ENCODE measurements around the gene TLR9.

Gene TLR9

GRCh38 chr3:52211268-52211891 lies 14.1 kb downstream of the TLR9 start:
- Histone ChIP-seq H3K27me3 (ENCODE audit: insufficient read depth, insufficient read length) (no peaks in the 10 kb centered on the region), H3K36me3 (ENCODE audit: insufficient read depth, insufficient read length, low read length) (peaks cover 92% of the 10 kb centered on the region), H3K4me1 (ENCODE audit: insufficient read depth, insufficient read length) (no peaks in the 10 kb centered on the region), H3K4me3 (ENCODE audit: insufficient read length, low read depth) (no peak overlapping the region), H3K9me3 (ENCODE audit: insufficient read depth, low read length) (no peaks in the 10 kb centered on the region), H3K9ac (ENCODE audit: insufficient read length, low read depth) (no peak overlapping the region)
- no peak for TF ChIP-seq YY1 (IDR thresholded peaks at IDR 0.05; ENCODE audit: insufficient read depth, insufficient read length)
- DNase-seq (ENCODE audit: low read depth, low spot score): no peak

GRCh38 chr3:52210550-52211046 lies 14.8 kb downstream of the TLR9 start:
- Histone ChIP-seq H3K9me3 (ENCODE audit: insufficient read depth, low read length) (no peaks in the 10 kb centered on the region), H3K9ac (ENCODE audit: insufficient read length, low read depth) (no peak overlapping the region), H3K36me3 (ENCODE audit: insufficient read depth, insufficient read length, low read length) (peaks cover 94% of the 10 kb centered on the region), H3K4me3 (ENCODE audit: insufficient read length, low read depth) (no peak overlapping the region), H3K4me1 (ENCODE audit: insufficient read depth, insufficient read length) (no peaks in the 10 kb centered on the region), H3K27me3 (ENCODE audit: insufficient read depth, insufficient read length) (no peaks in the 10 kb centered on the region)
- DNase-seq (ENCODE audit: low read depth, low spot score): no peak
- no peak for TF ChIP-seq ZNF274 (IDR thresholded peaks at IDR 0.05; ENCODE audit: low read depth, low read length)
- TF ChIP-seq YY1 (IDR thresholded peaks at IDR 0.05; ENCODE audit: insufficient read depth, insufficient read length): no peak
- TF ChIP-seq SUZ12 (IDR thresholded peaks at IDR 0.05; ENCODE audit: extremely low read depth, insufficient read depth, insufficient read length): no peak

GRCh38 chr3:52210037-52210436 lies 15.4 kb downstream of the TLR9 start:
- Histone ChIP-seq H3K9ac (ENCODE audit: insufficient read length, low read depth) (no peak overlapping the region), H3K27me3 (ENCODE audit: insufficient read depth, insufficient read length) (no peaks in the 10 kb centered on the region), H3K36me3 (ENCODE audit: insufficient read depth, insufficient read length, low read length) (peaks cover 94% of the 10 kb centered on the region), H3K4me1 (ENCODE audit: insufficient read depth, insufficient read length) (no peaks in the 10 kb centered on the region), H3K4me3 (ENCODE audit: insufficient read length, low read depth) (no peak overlapping the region), H3K9me3 (ENCODE audit: insufficient read depth, low read length) (no peaks in the 10 kb centered on the region)
- DNase-seq (ENCODE audit: low read depth, low spot score): no peak
- no peak for TF ChIP-seq YY1 (IDR thresholded peaks at IDR 0.05; ENCODE audit: insufficient read depth, insufficient read length)
- TF ChIP-seq ZNF274 (IDR thresholded peaks at IDR 0.05; ENCODE audit: low read depth, low read length): no peak
- no peak for TF ChIP-seq SUZ12 (IDR thresholded peaks at IDR 0.05; ENCODE audit: extremely low read depth, insufficient read depth, insufficient read length)

- H3K36me3 ChIP-seq (ENCODE audit: insufficient read depth, insufficient read length, low read length): peaks cover 94% of the 10 kb centered on the region
- no peaks in the 10 kb centered on the region for H3K4me1 ChIP-seq (ENCODE audit: insufficient read depth, insufficient read length)
- TF ChIP-seq YY1 (IDR thresholded peaks at IDR 0.05; ENCODE audit: insufficient read depth, insufficient read length) (no peak), SUZ12 (IDR thresholded peaks at IDR 0.05; ENCODE audit: extremely low read depth, insufficient read depth, insufficient read length) (no peak), ZNF274 (IDR thresholded peaks at IDR 0.05; ENCODE audit: low read depth, low read length) (no peak)
- no peak for DNase-seq (ENCODE audit: low read depth, low spot score)
- no peak overlapping the region for H3K9ac ChIP-seq (ENCODE audit: insufficient read length, low read depth)
- no peaks in the 10 kb centered on the region for H3K27me3 ChIP-seq (ENCODE audit: insufficient read depth, insufficient read length)
- H3K4me3 ChIP-seq (ENCODE audit: insufficient read length, low read depth): no peak overlapping the region
- H3K9me3 ChIP-seq (ENCODE audit: insufficient read depth, low read length): no peaks in the 10 kb centered on the region
Measured at GRCh38 chr3:52208556-52208955, 16.9 kb downstream of the TLR9 start.

- Histone ChIP-seq H3K9ac (ENCODE audit: insufficient read length, low read depth) (no peak overlapping the region), H3K4me1 (ENCODE audit: insufficient read depth, insufficient read length) (no peaks in the 10 kb centered on the region), H3K4me3 (ENCODE audit: insufficient read length, low read depth) (no peak overlapping the region), H3K9me3 (ENCODE audit: insufficient read depth, low read length) (no peaks in the 10 kb centered on the region), H3K27me3 (ENCODE audit: insufficient read depth, insufficient read length) (no peaks in the 10 kb centered on the region), H3K36me3 (ENCODE audit: insufficient read depth, insufficient read length, low read length) (peaks cover 93% of the 10 kb centered on the region)
- TF ChIP-seq SUZ12 (IDR thresholded peaks at IDR 0.05; ENCODE audit: extremely low read depth, insufficient read depth, insufficient read length) (no peak), YY1 (IDR thresholded peaks at IDR 0.05; ENCODE audit: insufficient read depth, insufficient read length) (no peak), ZNF274 (IDR thresholded peaks at IDR 0.05; ENCODE audit: low read depth, low read length) (no peak)
- DNase-seq (ENCODE audit: low read depth, low spot score): no peak
Measured at GRCh38 chr3:52205727-52206372, 19.6 kb downstream of the TLR9 start.

DNA sequence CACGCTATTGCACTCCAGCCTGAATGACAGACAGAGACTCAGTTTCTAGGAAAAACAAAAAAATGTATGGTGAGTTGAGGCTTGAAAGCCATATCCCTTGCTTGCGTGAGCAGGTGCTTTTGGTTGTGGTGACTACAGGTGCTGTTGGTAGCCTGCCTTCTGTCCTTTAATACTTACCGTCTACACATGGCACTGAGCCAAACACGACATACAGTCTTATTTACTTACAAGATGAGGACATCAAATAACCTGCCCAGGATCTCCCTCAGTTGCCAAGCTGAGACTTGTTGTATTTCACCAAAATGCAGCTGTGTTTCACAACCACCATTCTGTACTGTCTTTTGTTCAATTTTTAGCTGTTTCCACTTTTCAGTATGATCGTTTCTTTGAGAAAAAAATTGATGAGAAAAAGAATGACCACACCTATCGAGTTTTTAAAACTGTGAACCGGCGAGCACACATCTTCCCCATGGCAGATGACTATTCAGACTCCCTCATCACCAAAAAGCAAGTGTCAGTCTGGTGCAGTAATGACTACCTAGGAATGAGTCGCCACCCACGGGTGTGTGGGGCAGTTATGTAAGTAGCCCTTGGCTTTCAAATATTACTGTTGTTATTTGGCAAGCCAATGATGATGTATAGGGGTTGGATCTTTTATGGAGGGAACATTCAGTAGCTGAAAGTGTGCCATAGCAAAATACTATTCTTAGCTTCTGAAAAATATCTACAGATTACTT lies 20.9 kb downstream of the TLR9 start:
- no peak overlapping the region for H3K9ac ChIP-seq (ENCODE audit: insufficient read length, low read depth)
- TF ChIP-seq SUZ12 (IDR thresholded peaks at IDR 0.05; ENCODE audit: extremely low read depth, insufficient read depth, insufficient read length) (no peak), ZNF274 (IDR thresholded peaks at IDR 0.05; ENCODE audit: low read depth, low read length) (no peak), YY1 (IDR thresholded peaks at IDR 0.05; ENCODE audit: insufficient read depth, insufficient read length) (no peak)
- no peak for DNase-seq (ENCODE audit: low read depth, low spot score)
- H3K4me1 ChIP-seq (ENCODE audit: insufficient read depth, insufficient read length): no peaks in the 10 kb centered on the region
- no peak overlapping the region for H3K4me3 ChIP-seq (ENCODE audit: insufficient read length, low read depth)
- no peaks in the 10 kb centered on the region for H3K27me3 ChIP-seq (ENCODE audit: insufficient read depth, insufficient read length)
- H3K9me3 ChIP-seq (ENCODE audit: insufficient read depth, low read length): no peaks in the 10 kb centered on the region
- H3K36me3 ChIP-seq (ENCODE audit: insufficient read depth, insufficient read length, low read length): peaks cover 92% of the 10 kb centered on the region

- Histone ChIP-seq H3K27me3 (ENCODE audit: insufficient read depth, insufficient read length) (no peaks in the 10 kb centered on the region), H3K4me3 (ENCODE audit: insufficient read length, low read depth) (no peak overlapping the region), H3K4me1 (ENCODE audit: insufficient read depth, insufficient read length) (peaks cover 3% of the 10 kb centered on the region), H3K9ac (ENCODE audit: insufficient read length, low read depth) (no peak overlapping the region), H3K9me3 (ENCODE audit: insufficient read depth, low read length) (no peaks in the 10 kb centered on the region), H3K36me3 (ENCODE audit: insufficient read depth, insufficient read length, low read length) (peaks cover 91% of the 10 kb centered on the region)
- DNase-seq (ENCODE audit: low read depth, low spot score): no peak
- TF ChIP-seq SUZ12 (IDR thresholded peaks at IDR 0.05; ENCODE audit: extremely low read depth, insufficient read depth, insufficient read length): no peak
Measured at GRCh38 chr3:52203701-52204100, 21.7 kb downstream of the TLR9 start.

Measured in NT2/D1 (cell line).